Measurements from ENCODE around the gene SLC16A6.
"Not testable (repeated sequence)": the region's sequence is repeated elsewhere in the genome, so short reads cannot be mapped to it uniquely, and the experiment has no call there.

The SLC16A6 gene

DNA sequence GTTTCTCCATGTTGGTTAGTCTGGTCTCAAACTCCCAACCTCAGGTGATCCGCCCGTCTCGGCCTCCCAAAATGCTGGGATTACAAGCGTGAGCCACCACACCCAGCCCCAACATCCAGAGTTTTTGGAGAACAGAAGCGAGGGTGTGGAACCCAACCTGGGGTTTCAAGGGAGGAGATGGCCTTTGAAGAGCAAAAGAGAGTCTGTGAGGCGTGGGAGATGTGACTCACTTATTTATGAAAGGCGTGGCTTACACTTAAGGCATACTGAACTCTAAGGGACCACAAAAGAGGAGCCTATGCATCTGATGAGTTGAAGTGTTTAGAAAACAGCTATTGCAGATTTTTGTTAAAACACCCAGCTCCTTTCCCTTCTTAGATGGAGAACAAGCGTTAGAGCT is 19.2 kb upstream of the SLC16A6 start:
- no peak for DNase-seq

GRCh38 chr17:68309066-68309670 is 18.2 kb upstream of the SLC16A6 start:
- not testable (repeated sequence) for DNase-seq

DNA sequence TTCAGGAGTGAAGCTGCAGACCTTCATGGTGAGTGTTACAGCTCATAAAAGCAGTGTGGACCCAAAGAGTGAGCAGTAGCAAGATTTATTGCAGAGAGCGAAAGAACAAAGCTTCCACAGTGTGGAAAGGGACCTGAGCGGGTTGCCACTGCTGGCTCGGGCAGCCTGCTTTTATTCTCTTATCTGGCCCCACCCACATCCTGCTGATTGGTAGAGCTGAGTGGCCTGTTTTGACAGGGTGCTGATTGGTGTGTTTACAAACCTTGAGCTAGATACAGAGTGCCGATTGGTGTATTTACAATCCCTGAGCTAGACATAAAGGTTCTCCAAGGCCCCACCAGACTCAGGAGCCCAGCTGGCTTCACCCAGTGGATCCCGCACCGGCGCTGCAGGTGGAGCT is 17.6 kb upstream of the SLC16A6 start:
- DNase-seq: not testable (repeated sequence)

GRCh38 chr17:68307443-68307842 is 16.5 kb upstream of the SLC16A6 start:
- DNase-seq: no peak

DNA sequence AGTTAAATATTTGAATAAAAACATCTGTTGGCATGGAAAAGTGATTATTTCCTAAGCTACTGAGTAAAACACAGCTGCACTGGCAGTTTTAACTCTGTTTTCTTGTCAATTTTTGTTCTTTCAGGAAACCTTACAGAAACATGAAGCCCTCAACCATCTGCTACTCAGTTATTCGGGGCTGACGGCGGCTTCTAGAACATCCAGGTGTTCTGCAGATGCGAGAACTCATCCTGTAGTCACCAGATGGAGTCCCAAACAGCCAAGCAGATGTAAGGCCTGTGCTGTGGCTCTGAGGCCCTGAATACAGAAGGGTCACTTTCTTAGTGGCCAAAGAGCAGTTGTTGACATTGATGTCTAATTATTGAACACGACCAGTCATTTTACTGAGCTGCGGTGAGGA is 15.9 kb upstream of the SLC16A6 start:
- DNase-seq: no peak

DNA sequence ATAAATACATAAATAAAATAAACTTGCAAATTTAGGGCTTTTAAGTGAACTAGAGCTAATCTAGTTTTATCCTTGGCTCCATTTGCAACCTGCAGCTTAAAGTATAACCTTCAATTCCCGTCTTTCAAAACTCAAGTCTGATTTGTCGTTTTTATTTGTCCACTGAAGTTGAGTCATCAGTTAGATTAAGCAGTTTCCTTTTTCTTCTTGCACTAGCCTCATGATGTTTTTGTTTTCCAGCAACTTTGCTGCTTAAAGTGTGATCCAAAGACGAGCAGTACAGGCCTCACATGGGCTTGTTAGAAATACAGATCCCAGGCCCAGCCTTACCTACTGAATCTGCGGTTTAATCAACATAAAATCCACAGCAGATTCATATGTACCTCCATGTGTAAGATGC is 14.2 kb upstream of the SLC16A6 start:
- DNase-seq: no peak

DNA sequence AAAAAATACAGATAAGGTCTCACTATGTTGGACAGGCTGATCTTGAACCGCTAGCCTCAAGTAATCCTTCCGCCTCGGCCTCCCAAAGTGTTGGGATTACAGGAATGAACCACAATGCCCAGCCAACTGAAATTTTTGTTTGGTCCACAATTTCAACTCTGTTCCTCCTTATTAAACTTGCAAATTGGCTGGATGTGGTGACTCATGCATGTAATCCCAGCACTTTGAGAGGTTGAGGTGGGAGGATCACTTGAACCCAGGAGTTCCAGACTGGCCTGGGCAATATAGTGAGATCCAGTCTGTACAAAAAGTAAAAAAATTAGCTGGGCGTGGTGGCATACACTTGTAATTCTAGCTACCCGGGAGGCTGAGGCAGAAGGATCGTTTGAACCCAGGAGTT is 13.8 kb upstream of the SLC16A6 start:
- DNase-seq: no peak

DNA sequence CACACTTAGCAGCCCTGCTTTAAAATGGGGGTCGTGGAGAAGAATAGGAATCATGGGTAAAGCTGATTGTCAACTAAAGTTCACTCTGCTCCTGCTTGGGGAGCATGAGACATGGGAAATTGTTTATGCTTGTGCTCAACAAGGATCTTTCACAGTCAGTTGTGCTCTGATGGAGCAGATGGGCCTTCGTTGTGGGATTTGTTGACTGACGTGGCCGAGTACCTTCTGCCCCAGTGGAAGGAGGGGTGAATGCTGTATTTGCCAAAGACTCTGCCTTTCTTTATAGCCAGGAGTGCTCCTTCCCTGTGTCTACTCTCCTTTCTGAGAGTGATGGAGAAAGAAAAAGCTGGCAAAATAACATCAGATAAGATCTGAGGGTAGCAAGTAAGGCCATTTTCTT is 11.7 kb upstream of the SLC16A6 start:
- no peak for DNase-seq

GRCh38 chr17:68302066-68302564 is 11.2 kb upstream of the SLC16A6 start:
- no peak for DNase-seq

GRCh38 chr17:68301438-68301959 is 10.6 kb upstream of the SLC16A6 start:
- DNase-seq: no peak

DNA sequence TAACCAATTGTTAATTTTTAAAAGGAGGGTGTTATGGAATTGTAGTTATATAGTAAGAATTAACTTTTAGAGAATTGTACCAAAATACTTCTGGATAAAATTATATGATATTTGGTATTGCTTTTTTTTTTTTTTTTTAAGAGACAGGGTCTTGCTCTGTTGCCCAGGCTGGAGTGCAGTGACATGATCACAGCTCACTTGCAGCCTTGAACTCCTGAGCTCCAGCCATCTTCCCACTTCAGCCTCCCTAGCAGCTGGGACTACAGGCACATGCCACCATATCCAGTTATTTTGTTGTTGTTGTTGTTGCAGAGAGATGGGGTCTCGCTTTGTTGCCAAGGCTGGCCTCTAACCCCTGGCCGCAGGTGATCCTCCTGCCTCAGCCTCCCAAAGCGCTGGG is 8.9 kb upstream of the SLC16A6 start:
- no peak for DNase-seq

DNA sequence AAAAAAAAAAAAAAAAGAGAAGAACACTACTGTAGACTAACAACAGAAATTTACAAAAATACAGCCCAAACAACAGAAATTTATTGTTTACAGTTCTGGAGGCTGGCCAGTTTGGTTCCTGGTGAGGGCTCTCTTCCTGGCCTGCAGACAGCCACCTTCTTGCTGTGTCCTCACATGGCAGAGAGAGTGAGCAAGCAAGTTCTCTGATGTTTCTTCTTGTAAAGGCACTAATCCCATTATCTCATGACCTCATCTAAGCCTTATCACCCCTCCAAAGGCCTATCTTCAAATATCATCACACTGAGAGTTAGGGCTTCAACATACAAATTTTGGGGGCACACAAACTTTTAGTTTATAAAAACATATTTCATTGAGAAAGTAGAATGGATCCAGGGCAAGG is 7.7 kb upstream of the SLC16A6 start:
- no peak for DNase-seq

GRCh38 chr17:68297195-68297594 is 6.3 kb upstream of the SLC16A6 start:
- DNase-seq: no peak

- no peak for DNase-seq
Observed at GRCh38 chr17:68296217-68297191, 5.6 kb upstream of the SLC16A6 start.

DNA sequence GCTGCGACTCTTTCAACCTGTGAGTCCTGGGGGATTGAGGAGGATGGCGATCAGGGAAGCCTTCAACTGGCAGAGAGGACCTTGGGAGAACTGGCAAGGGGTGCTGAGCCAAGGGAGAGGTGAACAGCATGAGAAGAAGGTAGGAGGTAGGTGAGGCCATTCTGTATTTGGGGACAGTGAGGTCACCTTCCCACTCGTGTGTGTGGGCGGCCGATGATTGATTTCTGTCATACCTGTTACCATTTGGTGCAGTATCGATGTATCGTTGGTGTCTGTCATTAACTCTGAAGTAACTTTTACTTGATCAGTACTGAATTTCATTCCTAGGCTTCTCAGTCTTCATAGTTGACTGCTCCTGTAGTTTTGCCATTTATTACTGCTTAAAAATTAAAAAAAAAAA is 4.2 kb upstream of the SLC16A6 start:
- no peak for DNase-seq

GRCh38 chr17:68294617-68295016 is 3.7 kb upstream of the SLC16A6 start:
- DNase-seq: no peak

GRCh38 chr17:68294196-68294555 is 3.2 kb upstream of the SLC16A6 start:
- no peak for DNase-seq

GRCh38 chr17:68293490-68294195 is 2.7 kb upstream of the SLC16A6 start:
- no peak for DNase-seq

- DNase-seq: peak; percentile 17
Observed at GRCh38 chr17:68292689-68293040, 1.7 kb upstream of the SLC16A6 start.

DNA sequence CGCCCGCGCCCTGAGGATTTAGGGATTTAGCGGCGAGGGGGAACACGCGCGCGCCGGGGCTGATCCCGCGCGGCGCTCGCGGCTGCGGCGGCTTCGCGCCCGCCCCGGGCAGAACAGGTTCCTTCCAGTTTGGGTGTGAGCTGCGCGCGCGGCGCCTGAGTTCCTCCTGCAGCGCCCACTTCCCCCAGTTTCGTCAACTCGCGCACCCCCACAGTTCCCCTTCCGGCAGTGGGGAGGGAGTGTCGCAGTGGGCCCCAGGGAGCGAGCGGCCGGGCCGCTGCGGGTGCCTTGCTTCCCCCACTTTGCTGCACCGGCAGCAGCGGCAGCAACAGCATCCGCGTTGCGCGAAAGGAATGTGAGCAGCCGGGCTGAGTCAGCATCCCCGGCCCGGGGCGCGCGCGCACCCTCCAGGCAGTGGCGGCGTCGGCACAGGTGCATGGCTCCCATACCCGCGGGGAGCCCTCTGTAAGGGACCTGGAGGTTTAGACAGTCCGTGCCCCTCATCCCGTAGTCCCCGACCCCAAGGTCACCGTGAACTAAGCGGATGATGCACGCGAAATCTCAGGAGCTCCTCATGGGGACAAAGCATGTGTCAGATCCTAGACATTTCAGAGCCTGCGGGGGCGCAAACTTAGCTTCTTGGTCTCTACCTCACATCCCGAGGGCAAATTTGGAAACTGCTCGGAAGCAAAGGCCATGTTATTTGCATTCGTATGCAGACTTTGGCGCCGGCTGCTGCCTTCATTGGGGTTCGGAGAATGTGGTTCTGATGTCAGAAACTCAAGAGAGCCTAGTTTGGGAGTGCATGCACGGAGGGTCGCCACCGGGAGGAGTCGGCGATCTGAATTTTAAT is 1.1 kb upstream of the SLC16A6 start:
- DNase-seq: peak; percentile 41

DNA sequence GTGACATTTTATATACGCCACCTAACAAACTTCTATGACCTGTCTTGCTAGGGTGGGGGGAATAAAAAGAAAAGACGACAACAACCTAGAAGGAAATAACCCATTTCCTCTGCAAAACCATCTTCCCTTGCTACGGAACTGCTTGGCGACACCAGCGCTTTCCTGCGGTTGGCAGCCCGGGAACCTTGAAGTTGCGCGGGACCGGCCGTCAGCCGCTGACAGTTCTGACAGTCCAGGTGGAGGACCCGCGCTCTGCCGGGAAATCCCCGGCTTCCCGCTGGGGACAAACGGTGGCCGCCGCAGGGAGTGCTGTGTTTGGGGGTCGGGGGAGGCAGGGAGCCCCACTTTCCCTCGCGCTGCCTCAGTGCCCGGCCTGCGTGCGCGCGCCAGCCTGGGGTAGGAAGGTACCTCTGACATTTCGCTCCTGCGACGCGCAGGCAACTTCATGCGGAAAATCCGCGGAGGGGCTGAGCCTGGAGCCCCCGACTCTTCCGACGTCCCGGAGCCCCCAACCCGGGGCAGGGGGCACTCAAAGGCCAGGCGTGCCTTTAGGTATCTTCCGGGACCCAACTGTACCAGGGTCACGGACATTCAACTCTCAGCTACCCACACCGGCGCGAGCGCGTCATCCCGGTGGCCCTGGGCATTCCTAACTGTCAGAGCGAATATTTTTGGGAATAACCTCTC is 516 bp downstream of the SLC16A6 start:
- peak; percentile 1 for DNase-seq

DNA sequence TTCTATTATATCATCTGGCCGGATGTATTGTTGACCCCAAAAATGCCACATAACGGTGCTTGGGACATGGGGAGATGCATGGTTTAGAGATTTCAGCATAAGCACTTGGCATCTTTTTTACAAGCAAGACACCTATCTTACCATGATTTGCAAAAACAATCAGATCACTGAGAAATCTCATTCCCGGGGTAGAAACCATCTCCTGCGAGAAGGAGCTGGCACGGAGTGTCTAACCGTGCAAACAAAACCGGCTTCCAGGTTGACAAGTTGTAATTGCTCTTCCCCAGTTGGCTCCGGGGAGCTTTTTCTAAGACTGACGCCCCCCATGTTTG is 1.0 kb downstream of the SLC16A6 start:
- DNase-seq: no peak

Data from NCI-H1105 treated with DMSO at 0.1 percent for 48 hours (cell line).